C1 segment of cervical spinal cord (tissue), 14 donors: ENCODE results near the gene SMAD3.

Experiments
- DNase-seq, 14 donors: peaks; one replicate each; lab custom pipeline; 2025; lab: John Stamatoyannopoulos, UW

The SMAD3 gene

DNA sequence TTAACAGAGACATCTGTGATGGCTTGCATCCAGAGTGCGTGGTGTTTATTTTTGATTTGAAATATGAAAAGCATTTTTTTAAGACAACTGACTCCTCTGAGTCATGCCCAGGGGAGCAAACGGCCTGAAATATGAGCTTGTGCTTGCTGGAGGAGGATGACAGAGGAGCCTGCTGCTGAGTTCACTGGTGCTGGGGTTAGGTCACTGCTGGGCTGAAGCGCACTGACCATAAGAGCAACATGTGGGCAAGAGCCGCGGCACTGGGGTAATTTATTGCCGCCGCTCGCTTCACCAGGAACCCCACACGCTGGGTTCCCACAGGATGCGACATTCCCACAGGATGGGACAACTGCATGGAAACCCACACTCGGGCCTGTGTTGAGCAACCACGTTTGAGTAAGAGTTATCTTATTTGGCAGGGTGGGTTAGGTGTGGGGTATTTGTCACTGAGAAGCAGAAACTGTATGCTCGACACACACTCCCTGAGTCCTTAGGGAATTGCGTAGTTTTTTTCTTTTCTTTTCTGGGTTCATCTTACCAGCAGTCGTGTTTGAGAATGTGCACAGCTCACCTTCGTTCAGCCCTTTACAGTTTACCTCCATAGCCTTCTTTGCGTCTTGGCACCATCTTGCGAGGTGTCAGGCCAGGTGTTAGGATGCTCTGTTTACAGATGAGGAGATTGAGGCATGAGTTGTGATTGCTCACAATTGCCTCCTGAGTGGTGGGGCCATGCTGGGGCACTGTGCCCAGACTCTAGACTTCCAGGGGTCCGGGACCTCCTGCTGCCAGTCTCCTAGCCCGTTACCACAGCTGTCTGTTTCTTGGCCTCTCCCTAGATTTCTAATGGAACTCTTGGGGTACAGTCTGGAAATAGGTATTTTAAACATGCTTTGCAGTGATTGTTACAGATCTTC, 60.4 kb downstream of the SMAD3 start:
- DNase-seq = no peak

- no peak for DNase-seq
These were observed 61.3 kb downstream of the SMAD3 start for GRCh38 chr15:67126551-67127330.

DNA sequence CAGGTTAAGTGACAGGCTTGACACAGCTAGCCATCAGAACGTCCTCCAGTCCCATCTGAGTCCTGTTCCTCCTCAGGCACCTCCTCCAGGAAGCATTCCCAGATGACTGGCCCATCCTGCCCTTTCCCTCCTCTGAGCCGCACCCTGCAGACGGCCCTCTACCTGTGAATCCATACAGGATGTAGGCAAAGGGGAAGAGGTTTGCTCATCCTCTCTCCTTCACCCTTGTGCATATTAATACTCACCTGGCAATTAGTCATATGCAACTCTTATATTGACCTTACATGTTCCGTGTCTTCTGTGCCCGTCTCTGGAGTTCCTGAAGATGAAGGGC, 61.9 kb downstream of the SMAD3 start:
- DNase-seq = no peak

DNA sequence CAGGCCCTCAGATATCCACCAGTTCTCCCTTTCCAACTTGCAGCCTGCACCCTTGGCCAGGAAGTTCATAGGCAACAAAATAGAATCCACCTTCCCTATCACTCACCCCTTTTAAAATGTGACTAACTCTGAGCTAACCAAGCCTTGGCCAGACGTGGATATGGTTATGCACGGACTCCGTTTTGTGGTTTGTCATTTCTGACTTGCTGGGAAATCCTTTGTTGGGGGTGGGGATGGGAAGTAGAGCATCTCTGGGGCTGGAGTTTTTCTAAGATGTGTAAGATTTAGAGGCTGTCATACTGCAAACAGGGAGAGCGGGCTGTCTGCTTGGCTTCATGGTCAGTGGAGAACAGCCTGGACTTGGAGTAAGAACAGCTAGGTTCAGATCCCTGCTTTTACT, 62.6 kb downstream of the SMAD3 start:
- DNase-seq = no peak

DNA sequence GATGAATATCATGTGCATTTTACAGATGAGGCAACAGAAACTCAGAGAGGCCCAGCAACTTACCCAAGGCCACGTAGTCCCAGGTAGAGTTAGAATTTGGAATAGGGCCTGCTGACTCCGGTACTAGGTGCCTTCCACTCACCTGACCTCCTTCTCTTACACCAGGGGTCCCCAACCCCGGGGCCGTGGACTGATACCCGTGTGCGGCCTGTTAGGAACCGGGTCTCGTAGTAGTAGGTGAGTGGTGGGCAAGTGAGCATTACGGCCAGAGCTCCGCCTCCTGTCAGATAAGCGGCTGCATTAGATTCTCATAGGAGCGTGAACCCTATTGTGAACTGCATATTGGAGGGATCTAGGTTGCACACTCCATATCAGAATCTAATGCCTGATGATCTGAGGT, 64.8 kb downstream of the SMAD3 start:
- DNase-seq = no peak

GRCh38 chr15:67130673-67131601, 65.5 kb downstream of the SMAD3 start:
- no peak for DNase-seq

DNA sequence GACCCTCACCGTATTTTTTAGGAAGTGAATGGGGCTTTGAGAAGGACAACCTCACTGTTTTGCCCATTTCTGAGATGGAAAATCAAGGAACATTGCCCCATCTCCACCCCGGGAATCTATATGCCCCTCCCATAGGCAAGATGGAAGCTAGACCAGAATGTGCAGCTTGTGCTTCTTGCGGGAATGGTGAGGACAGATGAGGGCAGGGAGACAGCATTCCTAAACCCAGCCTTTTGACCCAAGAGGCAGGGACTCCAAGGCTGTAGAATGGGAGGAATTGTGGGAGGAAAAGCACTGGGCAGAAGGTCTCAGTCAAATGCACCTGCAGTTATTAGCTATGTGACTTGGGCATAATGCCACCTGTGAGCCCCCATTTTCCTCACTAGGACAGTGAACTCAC, 66.9 kb downstream of the SMAD3 start:
- DNase-seq = no peak

GRCh38 chr15:67133026-67133425, 67.6 kb downstream of the SMAD3 start:
- no peak for DNase-seq

GRCh38 chr15:67133738-67134066, 68.3 kb downstream of the SMAD3 start:
- DNase-seq = no peak

DNA sequence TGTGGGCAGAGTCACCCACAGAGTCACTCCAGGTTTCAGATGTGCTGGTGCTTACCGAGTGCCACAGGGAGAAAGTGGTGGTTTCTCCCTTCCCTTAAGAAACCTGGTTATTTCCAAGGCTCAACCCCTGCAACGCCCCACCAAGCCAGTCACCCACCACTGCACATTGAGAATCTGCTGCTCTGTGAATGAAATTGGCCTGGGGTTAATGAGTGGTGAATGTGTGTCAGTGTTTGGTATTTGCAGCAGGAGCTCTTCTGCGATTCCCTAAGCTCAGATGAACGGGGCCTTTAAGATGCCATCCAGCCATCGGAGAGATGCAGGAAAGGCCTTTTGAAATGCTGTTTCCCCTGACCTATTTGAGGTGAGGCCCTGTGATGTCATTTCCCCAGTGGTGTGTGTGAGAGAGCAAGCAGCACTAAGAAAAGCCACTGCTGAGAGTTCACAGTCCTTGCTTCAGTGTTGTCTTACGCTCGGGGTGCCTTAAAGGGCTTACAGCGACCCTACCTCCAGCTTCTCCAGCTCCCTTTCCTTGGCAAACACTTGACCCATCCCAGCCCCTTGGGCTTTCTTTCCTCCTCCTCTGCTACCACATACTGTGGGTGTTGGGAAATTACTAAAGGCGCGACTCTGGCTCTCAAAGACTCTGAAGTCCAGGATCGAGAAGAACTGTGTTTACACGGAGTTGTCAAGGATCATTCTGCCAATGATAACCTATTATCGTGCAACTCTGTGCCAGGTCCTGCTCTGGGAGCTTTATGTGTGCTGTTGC, 68.9 kb downstream of the SMAD3 start:
- DNase-seq = no peak

- no peak for DNase-seq
These were observed 69.6 kb downstream of the SMAD3 start for GRCh38 chr15:67134871-67135492.

DNA sequence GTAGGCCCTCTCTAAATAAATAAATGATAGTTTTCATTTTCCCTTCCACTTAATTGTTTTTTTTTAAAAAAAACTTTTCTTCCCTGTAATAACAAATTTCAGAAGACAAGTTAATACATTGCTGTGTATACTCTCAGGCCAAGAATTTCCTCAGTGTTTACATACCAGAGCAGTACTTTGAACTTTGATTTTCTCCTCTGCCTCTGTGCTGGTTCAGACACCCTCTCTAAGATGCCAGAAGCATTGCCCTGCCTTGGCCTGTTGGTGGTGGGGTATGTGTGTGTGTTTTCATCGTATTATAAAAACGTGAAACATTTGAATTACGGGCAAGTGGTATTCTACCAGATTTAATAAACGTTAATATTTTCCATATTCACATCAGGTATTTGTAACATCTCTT, 70.1 kb downstream of the SMAD3 start:
- no peak for DNase-seq

- DNase-seq = no peak
These were observed 71.4 kb downstream of the SMAD3 start for GRCh38 chr15:67136802-67137201.

DNA sequence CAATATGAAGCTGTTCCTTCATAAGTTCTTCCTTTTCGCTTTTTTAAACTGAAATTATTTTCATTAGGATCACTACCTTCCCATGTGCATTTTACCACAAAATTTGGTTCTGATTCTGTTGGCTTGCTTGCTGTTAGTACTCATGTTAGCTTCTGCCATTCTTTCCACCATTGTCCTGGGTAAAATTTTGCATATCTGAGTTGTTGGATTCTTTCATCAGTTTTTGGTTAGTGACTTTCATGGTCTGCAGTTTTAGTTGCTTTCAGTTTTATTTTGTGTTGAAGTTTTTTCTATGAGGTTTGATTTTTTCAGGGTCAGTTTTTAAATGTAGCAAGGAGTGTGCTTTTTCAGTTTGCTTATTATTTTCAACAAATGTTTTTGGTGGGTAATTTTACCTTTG, 71.9 kb downstream of the SMAD3 start:
- DNase-seq = no peak

- DNase-seq = no peak
These were observed 72.8 kb downstream of the SMAD3 start for GRCh38 chr15:67137951-67138848.

GRCh38 chr15:67138891-67139855, 73.8 kb downstream of the SMAD3 start:
- DNase-seq = no peak

- DNase-seq = no peak
These were observed 74.9 kb downstream of the SMAD3 start for GRCh38 chr15:67140078-67140833.
